KMS-11 (cell line): Measurements from ENCODE around the gene ATG14.

ENCODE experiments used
- H2AFZ ChIP-seq: fragments of 200-600 bp; sonication (generic); 2 replicates; pipeline ENCODE4 v1.6.1; 2016; ENCODE audit warnings: antibody characterized with exemption, mixed run types, low read depth
- H3K27ac ChIP-seq: fragments of 200-600 bp; sonication (generic); 2 replicates; pipeline ENCODE4 v1.6.1; 2016; ENCODE audit warnings: mild to moderate bottlenecking, mixed run types
- H3K27me3 ChIP-seq: fragments of 200-600 bp; sonication (generic); 2 replicates; pipeline ENCODE4 v1.6.1; 2017; ENCODE audit warnings: mild to moderate bottlenecking, low read depth, mixed run types, moderate library complexity; ENCODE audit not compliant: insufficient read depth
- H3K36me3 ChIP-seq: fragments of 200-600 bp; sonication (generic); 2 replicates; pipeline ENCODE4 v1.6.1; 2017; ENCODE audit warnings: mild to moderate bottlenecking, mixed run types; ENCODE audit not compliant: insufficient read depth
- H3K4me1 ChIP-seq: fragments of 200-600 bp; sonication (generic); 2 replicates; pipeline ENCODE4 v1.6.1; 2016; ENCODE audit warnings: mild to moderate bottlenecking, low read depth, mixed run types; ENCODE audit not compliant: poor library complexity, severe bottlenecking
- H3K4me2 ChIP-seq: fragments of 200-600 bp; sonication (generic); 2 replicates; pipeline ENCODE4 v1.7.0; 2016; ENCODE audit warnings: mild to moderate bottlenecking, mixed run types
- H3K4me3 ChIP-seq: fragments of 200-600 bp; sonication (generic); IDR thresholded peaks from 2 replicates; pipeline ENCODE4 v1.6.1; 2017; ENCODE audit warnings: low read depth, low read length, mixed read lengths; ENCODE audit not compliant: insufficient read depth
- H3K79me2 ChIP-seq: fragments of 200-600 bp; sonication (generic); 2 replicates; pipeline ENCODE4 v1.6.1; 2016; ENCODE audit warnings: low read depth, mixed run types; ENCODE audit not compliant: insufficient read depth
- H3K9ac ChIP-seq: fragments of 200-600 bp; sonication (generic); 2 replicates; pipeline ENCODE4 v1.6.1; 2016; ENCODE audit warnings: mild to moderate bottlenecking, mixed run types
- H4K20me1 ChIP-seq: fragments of 200-600 bp; sonication (generic); 2 replicates; pipeline ENCODE4 v1.6.1; 2016; ENCODE audit warnings: mild to moderate bottlenecking, mixed run types; ENCODE audit not compliant: insufficient read depth
- TF ChIP-seq, protein P1 (sequence below): fragments of 200-600 bp; sonication (generic); conservative IDR thresholded peaks from 2 replicates; pipeline ENCODE4 v1.6.1; 2017; ENCODE audit warnings: low read depth, mild to moderate bottlenecking, antibody characterized with exemption, low read length, moderate library complexity, mixed read lengths

ATG14 gene

GRCh38 chr14:55410876-55411275 lies 754 bp downstream of the ATG14 start:
- Histone ChIP-seq H3K27ac (no peak overlapping the region), H3K9ac (peak overlapping the region; percentile 71; the same call in 1 of the 2 replicates), H3K4me2 (peak overlapping the region; percentile 65), H4K20me1 (no peaks in the 10 kb centered on the region), H3K4me1 (peaks cover 8% of the 10 kb centered on the region), H3K4me3 (no peak overlapping the region), H3K79me2 (no peaks in the 10 kb centered on the region; the same call in 1 of the 2 replicates), H3K36me3 (no peaks in the 10 kb centered on the region), H3K27me3 (no peaks in the 10 kb centered on the region), H2AFZ (peak overlapping the region; percentile 87; the same call in 1 of the 2 replicates)
- TF ChIP-seq, protein P1, sequence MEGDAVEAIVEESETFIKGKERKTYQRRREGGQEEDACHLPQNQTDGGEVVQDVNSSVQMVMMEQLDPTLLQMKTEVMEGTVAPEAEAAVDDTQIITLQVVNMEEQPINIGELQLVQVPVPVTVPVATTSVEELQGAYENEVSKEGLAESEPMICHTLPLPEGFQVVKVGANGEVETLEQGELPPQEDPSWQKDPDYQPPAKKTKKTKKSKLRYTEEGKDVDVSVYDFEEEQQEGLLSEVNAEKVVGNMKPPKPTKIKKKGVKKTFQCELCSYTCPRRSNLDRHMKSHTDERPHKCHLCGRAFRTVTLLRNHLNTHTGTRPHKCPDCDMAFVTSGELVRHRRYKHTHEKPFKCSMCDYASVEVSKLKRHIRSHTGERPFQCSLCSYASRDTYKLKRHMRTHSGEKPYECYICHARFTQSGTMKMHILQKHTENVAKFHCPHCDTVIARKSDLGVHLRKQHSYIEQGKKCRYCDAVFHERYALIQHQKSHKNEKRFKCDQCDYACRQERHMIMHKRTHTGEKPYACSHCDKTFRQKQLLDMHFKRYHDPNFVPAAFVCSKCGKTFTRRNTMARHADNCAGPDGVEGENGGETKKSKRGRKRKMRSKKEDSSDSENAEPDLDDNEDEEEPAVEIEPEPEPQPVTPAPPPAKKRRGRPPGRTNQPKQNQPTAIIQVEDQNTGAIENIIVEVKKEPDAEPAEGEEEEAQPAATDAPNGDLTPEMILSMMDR: no peak

DNA sequence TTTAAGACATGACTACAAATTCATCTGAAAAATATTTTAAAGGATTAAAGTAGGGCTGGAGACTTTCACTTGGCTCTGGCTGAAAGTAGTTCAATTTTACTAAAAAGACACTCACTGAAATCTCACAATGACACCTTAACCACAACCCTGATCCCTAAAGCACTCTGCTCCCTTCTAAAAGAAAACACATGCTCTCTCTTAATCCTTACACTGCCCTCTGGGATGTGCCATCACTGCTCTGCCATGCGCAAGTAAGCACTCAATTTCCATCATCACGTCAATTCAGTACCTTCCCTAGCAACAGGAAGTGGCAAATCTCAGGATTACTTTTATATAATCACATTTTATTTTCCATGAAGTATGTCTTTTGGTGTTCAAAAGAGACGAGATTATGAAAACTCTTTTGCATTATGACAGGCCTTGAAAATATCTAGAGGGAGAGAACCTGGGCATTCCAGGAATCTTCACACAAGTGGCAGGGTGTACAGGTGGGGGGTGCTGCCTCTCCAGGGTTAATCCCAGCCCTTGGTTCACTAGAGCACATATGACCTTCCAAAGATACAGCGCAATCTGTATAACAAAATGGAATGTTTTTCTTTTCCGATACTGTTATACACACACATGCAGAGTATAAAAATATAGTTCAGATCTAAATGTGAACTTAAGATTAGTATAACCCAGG lies 7.3 kb downstream of the ATG14 start:
- Histone ChIP-seq H3K36me3 (no peaks in the 10 kb centered on the region), H3K9ac (no peak overlapping the region), H3K4me3 (no peak overlapping the region), H3K27me3 (no peaks in the 10 kb centered on the region), H3K4me1 (no peaks in the 10 kb centered on the region), H3K27ac (no peak overlapping the region), H2AFZ (no peak overlapping the region), H3K79me2 (peaks cover 6% of the 10 kb centered on the region; the same call in 1 of the 2 replicates), H3K4me2 (no peak overlapping the region), H4K20me1 (no peaks in the 10 kb centered on the region)
- TF ChIP-seq, protein P1: no peak

GRCh38 chr14:55401751-55402150 lies 9.9 kb downstream of the ATG14 start:
- TF ChIP-seq, protein P1: no peak
- H3K4me1 ChIP-seq: no peaks in the 10 kb centered on the region
- H3K9ac ChIP-seq: no peak overlapping the region
- H3K27ac ChIP-seq: no peak overlapping the region
- H3K4me2 ChIP-seq: no peak overlapping the region
- no peaks in the 10 kb centered on the region for H4K20me1 ChIP-seq
- H3K79me2 ChIP-seq: 0 out of 2 replicates have a peak, but pooled peaks cover 6% of the 10 kb centered on the region
- no peak overlapping the region for H2AFZ ChIP-seq
- H3K27me3 ChIP-seq: no peaks in the 10 kb centered on the region
- no peaks in the 10 kb centered on the region for H3K36me3 ChIP-seq
- H3K4me3 ChIP-seq: no peak overlapping the region

- Histone ChIP-seq H3K36me3 (no peaks in the 10 kb centered on the region), H2AFZ (no peak overlapping the region), H3K4me1 (no peaks in the 10 kb centered on the region), H3K4me2 (no peak overlapping the region), H3K27me3 (no peaks in the 10 kb centered on the region), H3K4me3 (no peak overlapping the region), H3K27ac (no peak overlapping the region), H4K20me1 (no peaks in the 10 kb centered on the region), H3K9ac (no peak overlapping the region), H3K79me2 (0 out of 2 replicates have a peak, but pooled peaks cover 6% of the 10 kb centered on the region)
- TF ChIP-seq, protein P1: no peak
These were observed 11.8 kb downstream of the ATG14 start for GRCh38 chr14:55399852-55400251.
